ENCODE results near the gene RALGDS. TPM values are rescaled to one million over a fixed set of nuclear protein-coding genes. Genes with fewer than 3 reads are reported as not detected.

RALGDS gene
- total and polyA plus RNA-seq, 7 experiments from 2014 or later, result 17.8 to 123 (median 76.9) TPM

GRCh38 chr9:133115604-133116345 is 5.3 kb downstream of the RALGDS start:
- H3K36me3 ChIP-seq (ENCODE audit: control insufficient read depth in 2 of 3, insufficient read depth in 3 of 3, low read length in 3 of 3), result peaks cover 0 to 11% (median 0%) of the 10 kb centered on the region in 3 experiments
- Mint-ChIP-seq H3K36me3 (no peaks in the 10 kb centered on the region), H3K4me1 (peaks cover 20 to 62% (median 34%) of the 10 kb centered on the region in 7 donors), H3K9me3 (peaks cover 0 to 2% (median 0%) of the 10 kb centered on the region in 11 donors), H3K27me3 (no peaks in the 10 kb centered on the region), H3K27ac (peak overlapping the region in 1 of 9 donors; percentile 89), H3K4me3 (peak overlapping the region in 1 of 10 donors; percentile 66)
- no peaks in the 10 kb centered on the region for H3K9me3 ChIP-seq (ENCODE audit: control insufficient read depth in 2 of 3, low read length in 3 of 3)
- ChIA-PET CTCF (interaction anchor here (1.2 to 1.9 kb wide), 2 partner anchors 14 to 34 kb away, joined by 5 read pairs; no protein-coding TSS in a partner anchor), POLR2A (no interaction called here)
- no peaks in the 10 kb centered on the region for H3K27me3 ChIP-seq (ENCODE audit: control insufficient read depth in 2 of 2, insufficient read depth in 2 of 2, low read length in 2 of 2)
- ATAC-seq (peak; percentile 17), DNase-seq (peak in 2 of 9 donors; percentile 8 to 66)
- no peak overlapping the region for H3K4me3 ChIP-seq (ENCODE audit: low read length)
- no peak overlapping the region for H3K27ac ChIP-seq (ENCODE audit: low read depth, low read length)
- peaks cover 26 to 60% of the 10 kb centered on the region in 2 donors for H3K4me1 ChIP-seq (ENCODE audit: control insufficient read depth in 2 of 2, insufficient read depth in 2 of 2, low read length in 2 of 2)
- intact Hi-C loops (cut with micrococcal nuclease), result no loop called here

- peaks cover 20 to 61% (median 33%) of the 10 kb centered on the region in 7 donors for H3K4me1 Mint-ChIP-seq
- H3K9me3 ChIP-seq (ENCODE audit: control insufficient read depth in 2 of 3, low read length in 3 of 3), result no peaks in the 10 kb centered on the region
Measured at GRCh38 chr9:133114886-133115603, 6.0 kb downstream of the RALGDS start.

GRCh38 chr9:133113949-133114885 is 6.8 kb downstream of the RALGDS start:
- CTCF ChIA-PET, result interaction anchor here (1.1 to 1.9 kb wide), 2 partner anchors 30 to 35 kb away, joined by 5 to 10 read pairs; no protein-coding TSS in a partner anchor
- H3K4me1 Mint-ChIP-seq, result peaks cover 20 to 59% (median 28%) of the 10 kb centered on the region in 7 donors
- Histone ChIP-seq H3K4me3 (ENCODE audit: low read length) (no peak overlapping the region), H3K27me3 (ENCODE audit: control insufficient read depth in 2 of 2, insufficient read depth in 2 of 2, low read length in 2 of 2) (no peaks in the 10 kb centered on the region), H3K4me1 (ENCODE audit: control insufficient read depth in 2 of 2, insufficient read depth in 2 of 2, low read length in 2 of 2) (peaks cover 22 to 52% of the 10 kb centered on the region in 2 donors), H3K27ac (ENCODE audit: low read depth, low read length) (peak overlapping the region; percentile 19), H3K36me3 (ENCODE audit: control insufficient read depth in 2 of 3, insufficient read depth in 3 of 3, low read length in 3 of 3) (peaks cover 0 to 25% (median 0%) of the 10 kb centered on the region in 3 experiments), H3K9me3 (ENCODE audit: control insufficient read depth in 2 of 3, low read length in 3 of 3) (no peaks in the 10 kb centered on the region)
- intact Hi-C loops (cut with micrococcal nuclease), result no loop called here
- H3K9me3 Mint-ChIP-seq, result peaks cover 0 to 2% (median 0%) of the 10 kb centered on the region in 11 donors
- H3K4me3 Mint-ChIP-seq, result peak overlapping the region in 7 of 10 donors; percentile 1 to 54 (median 25)
- peak in 1 of 9 donors; percentile 7 for DNase-seq
- ATAC-seq, result no peak
- POLR2A ChIA-PET, result interaction anchor here (1.2 kb wide), 1 partner anchor 17 kb away, joined by 3 read pairs; no protein-coding TSS in a partner anchor
- peaks cover 0 to 7% (median 0%) of the 10 kb centered on the region in 5 donors for H3K36me3 Mint-ChIP-seq
- peak overlapping the region in 4 of 9 donors; percentile 53 to 89 (median 66) for H3K27ac Mint-ChIP-seq
- no peaks in the 10 kb centered on the region for H3K27me3 Mint-ChIP-seq

More at GRCh38 chr9:133114886-133115603, 6.0 kb downstream of the RALGDS start:
- intact Hi-C loops (cut with micrococcal nuclease), result no loop called here
- no peak for ATAC-seq
- H3K36me3 Mint-ChIP-seq, result peaks cover 0 to 3% (median 0%) of the 10 kb centered on the region in 5 donors
- no peak overlapping the region for H3K4me3 ChIP-seq (ENCODE audit: low read length)
- ChIA-PET CTCF (interaction anchor here (1.2 to 1.9 kb wide), 2 partner anchors 13 to 34 kb away, joined by 5 read pairs; no protein-coding TSS in a partner anchor), POLR2A (interaction anchor here (1.2 kb wide), 1 partner anchor 16 kb away, joined by 3 read pairs; no protein-coding TSS in a partner anchor)
- H3K9me3 Mint-ChIP-seq, result peaks cover 0 to 2% (median 0%) of the 10 kb centered on the region in 11 donors
- H3K27ac ChIP-seq (ENCODE audit: low read depth, low read length), result peak overlapping the region; percentile 19
- peak overlapping the region in 1 of 10 donors; percentile 66 for H3K4me3 Mint-ChIP-seq
- DNase-seq, result peak in 1 of 9 donors; percentile 7
- peaks cover 22 to 59% of the 10 kb centered on the region in 2 donors for H3K4me1 ChIP-seq (ENCODE audit: control insufficient read depth in 2 of 2, insufficient read depth in 2 of 2, low read length in 2 of 2)
- H3K27ac Mint-ChIP-seq, result peak overlapping the region in 1 of 9 donors; percentile 89
- no peaks in the 10 kb centered on the region for H3K27me3 Mint-ChIP-seq
- H3K27me3 ChIP-seq (ENCODE audit: control insufficient read depth in 2 of 2, insufficient read depth in 2 of 2, low read length in 2 of 2), result no peaks in the 10 kb centered on the region
- peaks cover 0 to 17% (median 0%) of the 10 kb centered on the region in 3 experiments for H3K36me3 ChIP-seq (ENCODE audit: control insufficient read depth in 2 of 3, insufficient read depth in 3 of 3, low read length in 3 of 3)

DNA sequence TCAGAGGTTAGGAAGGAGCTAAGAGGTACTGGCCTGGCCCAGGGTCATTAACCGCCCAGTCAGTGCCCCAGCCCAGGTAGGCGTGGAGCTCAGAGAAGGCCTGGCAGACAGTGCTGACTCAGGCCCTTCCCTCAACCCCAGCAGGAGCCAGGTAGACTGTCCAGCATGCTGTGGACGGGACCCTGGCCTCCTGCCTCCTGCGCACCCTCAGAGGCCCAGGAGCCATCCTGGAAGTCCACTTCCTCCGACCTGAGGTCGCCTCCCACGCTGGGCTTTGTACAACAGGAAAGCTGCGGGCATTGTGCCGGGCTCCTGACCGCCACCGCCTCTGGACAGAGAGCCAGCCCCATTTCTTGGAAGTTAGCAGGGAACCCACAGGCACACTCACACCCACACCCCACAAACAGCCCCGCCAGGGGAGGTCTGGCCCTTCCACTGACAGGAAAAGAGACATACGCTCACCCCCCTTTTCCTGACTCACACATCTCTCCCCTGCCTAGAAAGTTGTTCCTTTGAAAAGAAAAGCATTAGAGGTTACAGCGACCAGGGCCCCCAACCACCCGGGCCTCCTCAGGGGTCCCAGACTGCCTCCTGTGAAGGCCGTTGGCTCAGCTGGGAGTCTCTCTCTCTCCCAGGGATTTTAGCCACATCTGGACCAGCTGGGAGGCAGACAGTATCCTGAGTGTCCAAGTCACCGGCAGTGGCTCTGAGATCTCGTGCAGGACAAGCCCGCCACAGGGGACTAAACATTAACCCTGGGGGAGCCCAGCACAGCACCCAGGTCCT is 7.7 kb downstream of the RALGDS start:
- H3K9me3 ChIP-seq (ENCODE audit: control insufficient read depth in 2 of 3, low read length in 3 of 3), result no peaks in the 10 kb centered on the region
- Mint-ChIP-seq H3K36me3 (peaks cover 0 to 9% (median 0%) of the 10 kb centered on the region in 5 donors), H3K4me1 (peaks cover 12 to 51% (median 22%) of the 10 kb centered on the region in 7 donors), H3K4me3 (peak overlapping the region in 5 of 10 donors; percentile 1 to 54 (median 25)), H3K27ac (peak overlapping the region in 6 of 9 donors; percentile 18 to 72 (median 55)), H3K27me3 (no peaks in the 10 kb centered on the region), H3K9me3 (no peaks in the 10 kb centered on the region)
- POLR2A ChIA-PET, result interaction anchor here (1.2 kb wide), 1 partner anchor 34 kb away, joined by 3 read pairs; no protein-coding TSS in a partner anchor
- peak overlapping the region; percentile 6 for H3K27ac ChIP-seq (ENCODE audit: low read depth, low read length)
- peaks cover 22 to 47% of the 10 kb centered on the region in 2 donors for H3K4me1 ChIP-seq (ENCODE audit: control insufficient read depth in 2 of 2, insufficient read depth in 2 of 2, low read length in 2 of 2)
- peak in 1 of 9 donors; percentile 7 for DNase-seq
- intact Hi-C loops (cut with micrococcal nuclease), result no loop called here
- no peaks in the 10 kb centered on the region for H3K27me3 ChIP-seq (ENCODE audit: control insufficient read depth in 2 of 2, insufficient read depth in 2 of 2, low read length in 2 of 2)
- peak; percentile 23 for ATAC-seq
- CTCF ChIA-PET, result interaction anchor here (1.1 to 1.2 kb wide), 2 partner anchors 31 kb away, joined by 5 to 10 read pairs; no protein-coding TSS in a partner anchor
- H3K36me3 ChIP-seq (ENCODE audit: control insufficient read depth in 2 of 3, insufficient read depth in 3 of 3, low read length in 3 of 3), result peaks cover 0 to 33% (median 0%) of the 10 kb centered on the region in 3 experiments
- H3K4me3 ChIP-seq (ENCODE audit: low read length), result no peak overlapping the region

GRCh38 chr9:133112663-133113026 is 8.4 kb downstream of the RALGDS start:
- peaks cover 11 to 45% (median 19%) of the 10 kb centered on the region in 7 donors for H3K4me1 Mint-ChIP-seq
- H3K4me3 Mint-ChIP-seq, result no peak overlapping the region
- peaks cover 0 to 15% (median 0%) of the 10 kb centered on the region in 5 donors for H3K36me3 Mint-ChIP-seq
- ChIA-PET POLR2A (interaction anchor here (1.2 kb wide), 1 partner anchor 34 kb away, joined by 3 read pairs; no protein-coding TSS in a partner anchor), CTCF (interaction anchor here (1.2 kb wide), 1 partner anchor 31 kb away, joined by 5 read pairs; no protein-coding TSS in a partner anchor)
- peaks cover 0 to 41% (median 0%) of the 10 kb centered on the region in 3 experiments for H3K36me3 ChIP-seq (ENCODE audit: control insufficient read depth in 2 of 3, insufficient read depth in 3 of 3, low read length in 3 of 3)
- H3K4me3 ChIP-seq (ENCODE audit: low read length), result no peak overlapping the region
- no peaks in the 10 kb centered on the region for H3K27me3 ChIP-seq (ENCODE audit: control insufficient read depth in 2 of 2, insufficient read depth in 2 of 2, low read length in 2 of 2)
- DNase-seq (peak in 1 of 9 donors; percentile 7), ATAC-seq (peak; percentile 79)
- intact Hi-C loops (cut with micrococcal nuclease), result no loop called here
- peak overlapping the region in 4 of 9 donors; percentile 8 to 57 (median 17) for H3K27ac Mint-ChIP-seq
- no peaks in the 10 kb centered on the region for H3K27me3 Mint-ChIP-seq
- H3K27ac ChIP-seq (ENCODE audit: low read depth, low read length), result no peak overlapping the region
- no peaks in the 10 kb centered on the region for H3K9me3 ChIP-seq (ENCODE audit: control insufficient read depth in 2 of 3, low read length in 3 of 3)
- H3K9me3 Mint-ChIP-seq, result no peaks in the 10 kb centered on the region
- peaks cover 22 to 47% of the 10 kb centered on the region in 2 donors for H3K4me1 ChIP-seq (ENCODE audit: control insufficient read depth in 2 of 2, insufficient read depth in 2 of 2, low read length in 2 of 2)
